Measurements from ENCODE around the gene SUGT1. TPM values are rescaled to one million over a fixed set of nuclear protein-coding genes. Genes with fewer than 3 reads are reported as not detected.
"Not testable (repeated sequence)": the region's sequence is repeated elsewhere in the genome, so short reads cannot be mapped to it uniquely, and the experiment has no call there.

The SUGT1 gene
- 60.6 and 79.5 TPM in 2 replicates for total RNA-seq (2014; rRNA removed; shearing (Covaris generic))
- polyA plus RNA-seq (2015; cell fraction: cytosol; rRNA removed): 54.2 and 54.4 TPM in 2 replicates
- polyA plus RNA-seq (2015; cell fraction: nucleus; rRNA removed): 43.6 and 45.5 TPM in 2 replicates

GRCh38 chr13:52652196-52652979, at the start of gene SUGT1:
Gene SUGT1 (plus strand): TSS chr13:52652836. CDS start chr13:52652921, 85 bp downstream.
- DNase-seq (ENCODE audit: low read depth): peak; percentile 99

GRCh38 chr13:52603316-52603715, 49.3 kb upstream of the SUGT1 start:
- not testable (repeated sequence) for DNase-seq (ENCODE audit: low read depth)

GRCh38 chr13:52606126-52606525, 46.5 kb upstream of the SUGT1 start:
- not testable (repeated sequence) for DNase-seq (ENCODE audit: low read depth)

GRCh38 chr13:52606795-52607194, 45.8 kb upstream of the SUGT1 start:
- not testable (repeated sequence) for DNase-seq (ENCODE audit: low read depth)

- DNase-seq (ENCODE audit: low read depth): not testable (repeated sequence)
Measured at GRCh38 chr13:52608184-52608583, 44.5 kb upstream of the SUGT1 start.

GRCh38 chr13:52609013-52609606, 43.5 kb upstream of the SUGT1 start:
- DNase-seq (ENCODE audit: low read depth): peak; percentile 44

GRCh38 chr13:52610158-52610557, 42.5 kb upstream of the SUGT1 start:
- DNase-seq (ENCODE audit: low read depth): not testable (repeated sequence)

GRCh38 chr13:52615134-52615801, 37.4 kb upstream of the SUGT1 start:
- no peak for DNase-seq (ENCODE audit: low read depth)

- no peak for DNase-seq (ENCODE audit: low read depth)
Measured at GRCh38 chr13:52615812-52616211, 36.8 kb upstream of the SUGT1 start.

GRCh38 chr13:52617070-52618060, 35.3 kb upstream of the SUGT1 start:
- peak; percentile 93 for DNase-seq (ENCODE audit: low read depth)

- DNase-seq (ENCODE audit: low read depth): not testable (repeated sequence)
Measured at GRCh38 chr13:52631083-52631690, 21.4 kb upstream of the SUGT1 start.

GRCh38 chr13:52638666-52639328, 13.8 kb upstream of the SUGT1 start:
- no peak for DNase-seq (ENCODE audit: low read depth)

GRCh38 chr13:52642131-52642530, 10.5 kb upstream of the SUGT1 start, which contains the start of gene HNRNPA1L2:
Gene HNRNPA1L2 (plus strand): TSS chr13:52642431. CDS start chr13:52642493, 62 bp downstream.
- no peak for DNase-seq (ENCODE audit: low read depth)

GRCh38 chr13:52644108-52644507, 8.5 kb upstream of the SUGT1 start:
- no peak for DNase-seq (ENCODE audit: low read depth)

GRCh38 chr13:52646967-52647366, 5.7 kb upstream of the SUGT1 start:
- no peak for DNase-seq (ENCODE audit: low read depth)

- DNase-seq (ENCODE audit: low read depth): no peak
Measured at GRCh38 chr13:52650731-52651130, 1.9 kb upstream of the SUGT1 start.

GRCh38 chr13:52651897-52652195, 790 bp upstream of the SUGT1 start:
- DNase-seq (ENCODE audit: low read depth): no peak

GRCh38 chr13:52652980-52653303, 306 bp downstream of the SUGT1 start:
- no peak for DNase-seq (ENCODE audit: low read depth)

- DNase-seq (ENCODE audit: low read depth): no peak
Measured at GRCh38 chr13:52659340-52659739, 6.7 kb downstream of the SUGT1 start.

- no peak for DNase-seq (ENCODE audit: low read depth)
Measured at GRCh38 chr13:52664272-52664671, 11.6 kb downstream of the SUGT1 start.

Data from HT1080 (cell line).